ENCODE results near the gene DBX2.

- TF ChIP-seq CTCF (IDR thresholded peaks at IDR 0.05; ENCODE audit: insufficient read depth, low read length, poor library complexity, severe bottlenecking) (no peak), EZH2phosphoT487 (conservative IDR thresholded peaks at IDR 0.05; ENCODE audit: low read length) (no peak)
These were observed 38.6 kb upstream of the DBX2 start for GRCh38 chr12:45089411-45090075.
